ENCODE results near the gene CADM2.

Gene CADM2

GRCh38 chr3:85796140-85796539 lies 837.4 kb downstream of the CADM2 start:
- TF ChIP-seq TAF1 (IDR thresholded peaks at IDR 0.05; ENCODE audit: borderline replicate concordance, low read depth, low read length) (no peak), POLR2A (IDR thresholded peaks at IDR 0.05; ENCODE audit: low read depth, low read length) (no peak), POLR2AphosphoS5 (IDR thresholded peaks at IDR 0.05; ENCODE audit: low read depth, low read length) (no peak)
- FAIRE-seq (no peak), DNase-seq (ENCODE audit: insufficient read length) (no peak)

- TF ChIP-seq TAF1 (IDR thresholded peaks at IDR 0.05; ENCODE audit: borderline replicate concordance, low read depth, low read length) (no peak), POLR2AphosphoS5 (IDR thresholded peaks at IDR 0.05; ENCODE audit: low read depth, low read length) (no peak), POLR2A (IDR thresholded peaks at IDR 0.05; ENCODE audit: low read depth, low read length) (no peak)
- no peak for DNase-seq (ENCODE audit: insufficient read length)
- FAIRE-seq = no peak
These were observed 841.9 kb downstream of the CADM2 start for GRCh38 chr3:85800676-85801075.

- FAIRE-seq (no peak), DNase-seq (ENCODE audit: insufficient read length) (no peak)
- no peak for TF ChIP-seq TAF1 (IDR thresholded peaks at IDR 0.05; ENCODE audit: borderline replicate concordance, low read depth, low read length)
- no peak for TF ChIP-seq POLR2AphosphoS5 (IDR thresholded peaks at IDR 0.05; ENCODE audit: low read depth, low read length)
- TF ChIP-seq POLR2A (IDR thresholded peaks at IDR 0.05; ENCODE audit: low read depth, low read length) = no peak
These were observed 843.2 kb downstream of the CADM2 start for GRCh38 chr3:85801955-85802354.

GRCh38 chr3:85808755-85809154 lies 850.0 kb downstream of the CADM2 start:
- TF ChIP-seq TAF1 (IDR thresholded peaks at IDR 0.05; ENCODE audit: borderline replicate concordance, low read depth, low read length) (no peak), POLR2AphosphoS5 (IDR thresholded peaks at IDR 0.05; ENCODE audit: low read depth, low read length) (no peak), POLR2A (IDR thresholded peaks at IDR 0.05; ENCODE audit: low read depth, low read length) (no peak)
- DNase-seq (ENCODE audit: insufficient read length) (no peak), FAIRE-seq (no peak)

- DNase-seq (ENCODE audit: insufficient read length) (no peak), FAIRE-seq (peak; percentile 54)
These were observed 862.5 kb downstream of the CADM2 start for GRCh38 chr3:85821130-85821756.

GRCh38 chr3:85835857-85836440 lies 877.2 kb downstream of the CADM2 start:
- TF ChIP-seq POLR2A (IDR thresholded peaks at IDR 0.05; ENCODE audit: low read depth, low read length) = no peak
- no peak for TF ChIP-seq TAF1 (IDR thresholded peaks at IDR 0.05; ENCODE audit: borderline replicate concordance, low read depth, low read length)
- no peak for TF ChIP-seq POLR2AphosphoS5 (IDR thresholded peaks at IDR 0.05; ENCODE audit: low read depth, low read length)
- no peak for FAIRE-seq
- DNase-seq (ENCODE audit: insufficient read length) = no peak

More at GRCh38 chr3:85821130-85821756, 862.5 kb downstream of the CADM2 start:
- TF ChIP-seq POLR2AphosphoS5 (IDR thresholded peaks at IDR 0.05; ENCODE audit: low read depth, low read length) = no peak
- no peak for TF ChIP-seq POLR2A (IDR thresholded peaks at IDR 0.05; ENCODE audit: low read depth, low read length)
- no peak for TF ChIP-seq TAF1 (IDR thresholded peaks at IDR 0.05; ENCODE audit: borderline replicate concordance, low read depth, low read length)

GRCh38 chr3:85837402-85837801 lies 878.6 kb downstream of the CADM2 start:
- no peak for FAIRE-seq
- DNase-seq (ENCODE audit: insufficient read length) = no peak
- TF ChIP-seq TAF1 (IDR thresholded peaks at IDR 0.05; ENCODE audit: borderline replicate concordance, low read depth, low read length) (no peak), POLR2A (IDR thresholded peaks at IDR 0.05; ENCODE audit: low read depth, low read length) (no peak), POLR2AphosphoS5 (IDR thresholded peaks at IDR 0.05; ENCODE audit: low read depth, low read length) (no peak)

GRCh38 chr3:85838921-85839320 lies 880.1 kb downstream of the CADM2 start:
- DNase-seq (ENCODE audit: insufficient read length) = no peak
- FAIRE-seq = no peak
- TF ChIP-seq POLR2AphosphoS5 (IDR thresholded peaks at IDR 0.05; ENCODE audit: low read depth, low read length) = no peak
- no peak for TF ChIP-seq POLR2A (IDR thresholded peaks at IDR 0.05; ENCODE audit: low read depth, low read length)
- no peak for TF ChIP-seq TAF1 (IDR thresholded peaks at IDR 0.05; ENCODE audit: borderline replicate concordance, low read depth, low read length)

GRCh38 chr3:85842081-85842480 lies 883.3 kb downstream of the CADM2 start:
- no peak for FAIRE-seq
- no peak for TF ChIP-seq POLR2AphosphoS5 (IDR thresholded peaks at IDR 0.05; ENCODE audit: low read depth, low read length)
- TF ChIP-seq TAF1 (IDR thresholded peaks at IDR 0.05; ENCODE audit: borderline replicate concordance, low read depth, low read length) = no peak
- TF ChIP-seq POLR2A (IDR thresholded peaks at IDR 0.05; ENCODE audit: low read depth, low read length) = no peak

GRCh38 chr3:85846940-85847339 lies 888.2 kb downstream of the CADM2 start:
- TF ChIP-seq POLR2A (IDR thresholded peaks at IDR 0.05; ENCODE audit: low read depth, low read length) (no peak), POLR2AphosphoS5 (IDR thresholded peaks at IDR 0.05; ENCODE audit: low read depth, low read length) (no peak), TAF1 (IDR thresholded peaks at IDR 0.05; ENCODE audit: borderline replicate concordance, low read depth, low read length) (no peak)
- FAIRE-seq (no peak), DNase-seq (ENCODE audit: insufficient read length) (no peak)

More at GRCh38 chr3:85842081-85842480, 883.3 kb downstream of the CADM2 start:
- DNase-seq (ENCODE audit: insufficient read length) = no peak

GRCh38 chr3:85851071-85851470 lies 892.3 kb downstream of the CADM2 start:
- no peak for DNase-seq (ENCODE audit: insufficient read length)
- TF ChIP-seq TAF1 (IDR thresholded peaks at IDR 0.05; ENCODE audit: borderline replicate concordance, low read depth, low read length) = no peak

GRCh38 chr3:85853805-85854204 lies 895.0 kb downstream of the CADM2 start:
- TF ChIP-seq POLR2A (IDR thresholded peaks at IDR 0.05; ENCODE audit: low read depth, low read length) = no peak
- TF ChIP-seq TAF1 (IDR thresholded peaks at IDR 0.05; ENCODE audit: borderline replicate concordance, low read depth, low read length) = no peak
- TF ChIP-seq POLR2AphosphoS5 (IDR thresholded peaks at IDR 0.05; ENCODE audit: low read depth, low read length) = no peak
- DNase-seq (ENCODE audit: insufficient read length) (no peak), FAIRE-seq (no peak)

More at GRCh38 chr3:85851071-85851470, 892.3 kb downstream of the CADM2 start:
- no peak for FAIRE-seq

Measured in GM12892 (cell line).